Measurements from ENCODE around the gene PUDP. TPM values are rescaled to one million over a fixed set of nuclear protein-coding genes. Genes with fewer than 3 reads are reported as not detected.
A peak's percentile ranks its signal among the peaks of the same experiment; 100 is the strongest.

PUDP gene
- total RNA-seq (10 to 100 TPM in 7 of 9 donors, 1 to 10 TPM in 2; 5.8 to 29.3 (median 15.3) TPM), polyA plus RNA-seq (10 to 100 TPM in 1 of 3 donors, 1 to 10 TPM in 2; 4.3 to 16.6 (median 7.2) TPM)
- long read RNA-seq, donor 1, transcript PUDP-201 (4 exons, 2,140 nt) = major isoform, 25 of 32 reads
- long read RNA-seq, donor 1, partial matches to known transcripts = 7 of 32 reads
- long read RNA-seq, donor 1, other reads (novel, unspliced or antisense) = 0 of 32 reads
- long read RNA-seq, donor 2, transcript PUDP-201 (4 exons, 2,140 nt) = major isoform, 7 of 16 reads
- long read RNA-seq, donor 2, partial matches to known transcripts = 9 of 16 reads
- long read RNA-seq, donor 2, other reads (novel, unspliced or antisense) = 0 of 16 reads
- long read RNA-seq, donor 3, transcript PUDP-201 (4 exons, 2,140 nt) = major isoform, 11 of 11 reads
- long read RNA-seq, donor 3, partial matches to known transcripts = 0 of 11 reads
- long read RNA-seq, donor 3, other reads (novel, unspliced or antisense) = 0 of 11 reads
- long read RNA-seq, donor 4, transcript PUDP-201 (4 exons, 2,140 nt) = major isoform, 6 of 7 reads
- long read RNA-seq, donor 4, partial matches to known transcripts = 1 of 7 reads
- long read RNA-seq, donor 4, other reads (novel, unspliced or antisense) = 0 of 7 reads
- long read RNA-seq, donor 5, transcript PUDP-201 (4 exons, 2,140 nt) = major isoform, 25 of 32 reads
- long read RNA-seq, donor 5, partial matches to known transcripts = 5 of 32 reads
- long read RNA-seq, donor 5, other reads (novel, unspliced or antisense) = 2 of 32 reads
- long read RNA-seq, donor 6, transcript PUDP-201 (4 exons, 2,140 nt) = major isoform, 6 of 6 reads
- long read RNA-seq, donor 6, partial matches to known transcripts = 0 of 6 reads
- long read RNA-seq, donor 6, other reads (novel, unspliced or antisense) = 0 of 6 reads
- long read RNA-seq, donor 7, transcript PUDP-201 (4 exons, 2,140 nt) = major isoform, 6 of 6 reads
- long read RNA-seq, donor 7, partial matches to known transcripts = 0 of 6 reads
- long read RNA-seq, donor 7, other reads (novel, unspliced or antisense) = 0 of 6 reads
- long read RNA-seq, donor 8, transcript PUDP-201 (4 exons, 2,140 nt) = major isoform, 11 of 23 reads
- long read RNA-seq, donor 8, partial matches to known transcripts = 12 of 23 reads
- long read RNA-seq, donor 8, other reads (novel, unspliced or antisense) = 0 of 23 reads
- long read RNA-seq, donor 9, transcript PUDP-201 (4 exons, 2,140 nt) = major isoform, 11 of 12 reads
- long read RNA-seq, donor 9, partial matches to known transcripts = 0 of 12 reads
- long read RNA-seq, donor 9, other reads (novel, unspliced or antisense) = 0 of 12 reads
- long read RNA-seq, donor 10, transcript PUDP-201 (4 exons, 2,140 nt) = major isoform, 7 of 7 reads
- long read RNA-seq, donor 10, partial matches to known transcripts = 0 of 7 reads
- long read RNA-seq, donor 10, other reads (novel, unspliced or antisense) = 0 of 7 reads

GRCh38 chrX:7147978-7148854 is at the start of gene PUDP:
TSS of gene PUDP (minus strand) at chrX:7148153. CDS start at chrX:7148113, 40 bp downstream.
- TF ChIP-seq, protein P1, sequence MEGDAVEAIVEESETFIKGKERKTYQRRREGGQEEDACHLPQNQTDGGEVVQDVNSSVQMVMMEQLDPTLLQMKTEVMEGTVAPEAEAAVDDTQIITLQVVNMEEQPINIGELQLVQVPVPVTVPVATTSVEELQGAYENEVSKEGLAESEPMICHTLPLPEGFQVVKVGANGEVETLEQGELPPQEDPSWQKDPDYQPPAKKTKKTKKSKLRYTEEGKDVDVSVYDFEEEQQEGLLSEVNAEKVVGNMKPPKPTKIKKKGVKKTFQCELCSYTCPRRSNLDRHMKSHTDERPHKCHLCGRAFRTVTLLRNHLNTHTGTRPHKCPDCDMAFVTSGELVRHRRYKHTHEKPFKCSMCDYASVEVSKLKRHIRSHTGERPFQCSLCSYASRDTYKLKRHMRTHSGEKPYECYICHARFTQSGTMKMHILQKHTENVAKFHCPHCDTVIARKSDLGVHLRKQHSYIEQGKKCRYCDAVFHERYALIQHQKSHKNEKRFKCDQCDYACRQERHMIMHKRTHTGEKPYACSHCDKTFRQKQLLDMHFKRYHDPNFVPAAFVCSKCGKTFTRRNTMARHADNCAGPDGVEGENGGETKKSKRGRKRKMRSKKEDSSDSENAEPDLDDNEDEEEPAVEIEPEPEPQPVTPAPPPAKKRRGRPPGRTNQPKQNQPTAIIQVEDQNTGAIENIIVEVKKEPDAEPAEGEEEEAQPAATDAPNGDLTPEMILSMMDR (IDR thresholded peaks at IDR 0.05) = peak in 5 of 6 experiments; percentile 23 to 49 (median 40)
- peak in 1 of 2 donors; percentile 41 for TF ChIP-seq POLR2A (IDR thresholded peaks at IDR 0.05)
- Histone ChIP-seq H3K9me3 (replicated peaks in 1 of 3) (no peaks in the 10 kb centered on the region), H3K4me1 (replicated peaks in 1 of 2) (peaks cover 8 to 10% of the 10 kb centered on the region in 2 donors), H3K36me3 (replicated peaks in 1 of 2) (no peaks in the 10 kb centered on the region), H3K27me3 (no peaks in the 10 kb centered on the region), H3K4me3 (peak within 1 kb of the TSS; percentile 55 to 97 (median 66)), H3K27ac (peak within 1 kb of the TSS in 4 of 5 donors; percentile 70 to 94 (median 85))
- WGBS, 4 donors = 0 to 4% (median 0%) methylated on average over 5 to 75 of the region's 76 CpGs
- intact Hi-C loops (cut with DNase I) = no loop called here
- DNase-seq = peak; percentile 85 to 92 (median 89)

- intact Hi-C loops (cut with DNase I) = no loop called here
- Histone ChIP-seq H3K4me1 (replicated peaks in 1 of 2) (no peaks in the 10 kb centered on the region), H3K27me3 (no peaks in the 10 kb centered on the region), H3K36me3 (replicated peaks in 1 of 2) (no peaks in the 10 kb centered on the region), H3K27ac (no peak overlapping the region), H3K4me3 (no peak overlapping the region), H3K9me3 (replicated peaks in 1 of 3) (no peaks in the 10 kb centered on the region)
- 94 to 100% (median 97%) methylated on average over 11 of the region's 11 CpGs for WGBS, 4 donors
- DNase-seq = no peak
- TF ChIP-seq, protein P1 (IDR thresholded peaks at IDR 0.05) = no peak
- no peak for TF ChIP-seq POLR2A (IDR thresholded peaks at IDR 0.05)
Observed at GRCh38 chrX:7194606-7195005, 46.7 kb upstream of the PUDP start.

- intact Hi-C loops (cut with DNase I) = no loop called here
- TF ChIP-seq, protein P1 (IDR thresholded peaks at IDR 0.05) = no peak
- TF ChIP-seq POLR2A (IDR thresholded peaks at IDR 0.05) = no peak
- Histone ChIP-seq H3K27me3 (no peaks in the 10 kb centered on the region), H3K9me3 (replicated peaks in 1 of 3) (no peaks in the 10 kb centered on the region), H3K27ac (no peak overlapping the region), H3K36me3 (replicated peaks in 1 of 2) (no peaks in the 10 kb centered on the region), H3K4me1 (replicated peaks in 1 of 2) (no peaks in the 10 kb centered on the region), H3K4me3 (no peak overlapping the region)
- 92 to 97% (median 96%) methylated on average over 6 to 7 of the region's 7 CpGs for WGBS, 4 donors
- DNase-seq = no peak
Observed at GRCh38 chrX:7192871-7193270, 44.9 kb upstream of the PUDP start.

Measured in adrenal gland (tissue), 19 donors.